ENCODE measurements around the gene ADRA2B.

DNA sequence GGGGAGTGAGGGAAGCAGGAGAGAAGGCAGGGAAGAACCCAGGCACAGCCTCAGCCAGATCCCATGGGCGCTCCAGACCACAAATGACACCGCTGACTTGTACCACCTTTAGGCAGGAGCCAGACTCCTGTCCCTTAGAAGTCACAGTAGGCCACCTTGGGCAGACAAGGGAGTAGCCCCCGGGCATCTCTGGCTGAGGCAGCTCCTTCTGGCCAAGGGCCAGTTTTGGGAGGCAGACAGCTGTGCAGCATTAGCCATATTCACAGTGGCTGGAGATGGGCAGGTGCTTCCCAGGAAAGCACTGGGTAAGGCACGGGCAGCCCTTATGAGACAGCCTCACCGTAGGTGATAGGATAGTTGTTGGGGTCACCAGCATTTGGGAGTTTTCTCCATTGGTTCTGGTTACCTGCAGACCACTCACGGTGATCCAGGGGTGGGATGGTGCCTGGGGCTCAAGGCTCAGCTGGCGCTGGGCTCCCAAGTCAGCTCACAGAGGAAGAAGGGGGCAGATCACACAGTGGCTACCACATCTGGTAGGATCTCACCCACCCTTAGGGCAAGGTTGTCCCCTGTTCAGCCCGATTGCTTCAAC is 19.9 kb upstream of the ADRA2B start:
- TF ChIP-seq EZH2 (IDR thresholded peaks at IDR 0.05; ENCODE audit: low read length): no peak
- TF ChIP-seq, protein P1, sequence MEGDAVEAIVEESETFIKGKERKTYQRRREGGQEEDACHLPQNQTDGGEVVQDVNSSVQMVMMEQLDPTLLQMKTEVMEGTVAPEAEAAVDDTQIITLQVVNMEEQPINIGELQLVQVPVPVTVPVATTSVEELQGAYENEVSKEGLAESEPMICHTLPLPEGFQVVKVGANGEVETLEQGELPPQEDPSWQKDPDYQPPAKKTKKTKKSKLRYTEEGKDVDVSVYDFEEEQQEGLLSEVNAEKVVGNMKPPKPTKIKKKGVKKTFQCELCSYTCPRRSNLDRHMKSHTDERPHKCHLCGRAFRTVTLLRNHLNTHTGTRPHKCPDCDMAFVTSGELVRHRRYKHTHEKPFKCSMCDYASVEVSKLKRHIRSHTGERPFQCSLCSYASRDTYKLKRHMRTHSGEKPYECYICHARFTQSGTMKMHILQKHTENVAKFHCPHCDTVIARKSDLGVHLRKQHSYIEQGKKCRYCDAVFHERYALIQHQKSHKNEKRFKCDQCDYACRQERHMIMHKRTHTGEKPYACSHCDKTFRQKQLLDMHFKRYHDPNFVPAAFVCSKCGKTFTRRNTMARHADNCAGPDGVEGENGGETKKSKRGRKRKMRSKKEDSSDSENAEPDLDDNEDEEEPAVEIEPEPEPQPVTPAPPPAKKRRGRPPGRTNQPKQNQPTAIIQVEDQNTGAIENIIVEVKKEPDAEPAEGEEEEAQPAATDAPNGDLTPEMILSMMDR (optimal IDR thresholded peaks at IDR 0.05 in 1 of 3, IDR thresholded peaks at IDR 0.05 in 1 of 3, conservative IDR thresholded peaks at IDR 0.05 in 1 of 3; ENCODE audit: extremely low read depth in 1 of 3, insufficient read depth in 2 of 3, low read length in 3 of 3): no peak
